ENCODE measurements around the gene KCNA2. TPM values are rescaled to one million over a fixed set of nuclear protein-coding genes. Genes with fewer than 3 reads are reported as not detected.

KCNA2 gene
- total RNA-seq, 1 experiment from 2014 or later, result 1.1 TPM

- ATAC-seq (no peak), DNase-seq (ENCODE audit: low read depth, low spot score) (no peak)
- BruUV-seq (replicated peaks), result no TSS peak
- in situ Hi-C loops (cut with HindIII; ENCODE audit: low pct_unique_long_range_greater_than_20kb, low sequenced_read_pairs), result no loop called here
- no peak overlapping the region for H3K27ac ChIP-seq (ENCODE audit: low read length)
- no peak for TF ChIP-seq TCF7L2 (IDR thresholded peaks at IDR 0.05; ENCODE audit: low read depth, low read length)
- TF ChIP-seq CTCF (IDR thresholded peaks at IDR 0.05), result no peak
- no peak for TF ChIP-seq SIN3A (IDR thresholded peaks at IDR 0.05; ENCODE audit: borderline replicate concordance, insufficient read depth, low read depth, low read length)
- TF ChIP-seq POLR2AphosphoS5 (IDR thresholded peaks at IDR 0.05; ENCODE audit: low read depth, low read length), result no peak
- TF ChIP-seq REST (IDR thresholded peaks at IDR 0.05; ENCODE audit: insufficient read depth in 1 of 2, low read depth in 2 of 2, low read length in 1 of 2), result no peak
- no peaks in the 10 kb centered on the region for H3K36me3 ChIP-seq (ENCODE audit: control insufficient read depth, insufficient read depth, low read length)
- intact Hi-C loops (cut with micrococcal nuclease; ENCODE audit: unreplicated experiment), result no loop called here
- no peaks in the 10 kb centered on the region for H3K4me1 ChIP-seq (ENCODE audit: control insufficient read depth, insufficient read depth, low read length)
- POLR2A ChIA-PET, result no interaction called here
- no peak overlapping the region for H3K4me3 ChIP-seq (ENCODE audit: low read depth in 2 of 2, low read length in 2 of 2)
- CTCF ChIA-PET, result no interaction called here
- H3K27me3 ChIP-seq (ENCODE audit: control insufficient read depth, insufficient read depth, low read length), result peaks cover 10% of the 10 kb centered on the region
- H3K9me3 ChIP-seq (ENCODE audit: control insufficient read depth, insufficient read depth, low read depth, low read length), result no peaks in the 10 kb centered on the region
Observed at GRCh38 chr1:110626889-110627288, 20.7 kb upstream of the KCNA2 start.

- POLR2A ChIA-PET, result no interaction called here
- in situ Hi-C loops (cut with HindIII; ENCODE audit: low pct_unique_long_range_greater_than_20kb, low sequenced_read_pairs), result no loop called here
- H3K27ac ChIP-seq (ENCODE audit: low read length), result no peak overlapping the region
- no peak overlapping the region for H3K4me3 ChIP-seq (ENCODE audit: low read depth in 2 of 2, low read length in 2 of 2)
- CTCF ChIA-PET, result interaction anchor here (0.9 kb wide), 1 partner anchor 145 kb away, joined by 5 read pairs; no protein-coding TSS in a partner anchor
- no peaks in the 10 kb centered on the region for H3K36me3 ChIP-seq (ENCODE audit: control insufficient read depth, insufficient read depth, low read length)
- TF ChIP-seq CTCF (IDR thresholded peaks at IDR 0.05) (no peak), REST (IDR thresholded peaks at IDR 0.05; ENCODE audit: insufficient read depth in 1 of 2, low read depth in 2 of 2, low read length in 1 of 2) (no peak), TCF7L2 (IDR thresholded peaks at IDR 0.05; ENCODE audit: low read depth, low read length) (no peak), POLR2AphosphoS5 (IDR thresholded peaks at IDR 0.05; ENCODE audit: low read depth, low read length) (no peak), SIN3A (IDR thresholded peaks at IDR 0.05; ENCODE audit: borderline replicate concordance, insufficient read depth, low read depth, low read length) (no peak)
- no peak for DNase-seq (ENCODE audit: low read depth, low spot score)
- intact Hi-C loops (cut with micrococcal nuclease; ENCODE audit: unreplicated experiment), result no loop called here
- H3K27me3 ChIP-seq (ENCODE audit: control insufficient read depth, insufficient read depth, low read length), result peaks cover 20% of the 10 kb centered on the region
- 0 out of 2 replicates have a peak, but pooled peaks cover 4% of the 10 kb centered on the region for H3K4me1 ChIP-seq (ENCODE audit: control insufficient read depth, insufficient read depth, low read length)
- BruUV-seq (replicated peaks), result no TSS peak
- no peaks in the 10 kb centered on the region for H3K9me3 ChIP-seq (ENCODE audit: control insufficient read depth, insufficient read depth, low read depth, low read length)
- no peak for ATAC-seq
Observed at GRCh38 chr1:110620686-110621085, 14.5 kb upstream of the KCNA2 start.

All from Panc1 (cell line).